GM23338 (cell line): ENCODE data around the gene ICA1L. TPM values are rescaled to one million over a fixed set of nuclear protein-coding genes. Genes with fewer than 3 reads are reported as not detected.

Experiments used
- ATAC-seq: fragments of 200-7000 bp; cut with Tn5 transposase; 3 replicates; pipeline ENCODE4 v1.9.1; 2020
- DNase-seq: peaks from one replicate; pipeline ENCODE4 v3.0.0-alpha.2; 2015; ENCODE audit warnings: low spot score
- H2AFZ ChIP-seq: fragments of 200-600 bp; sonication (generic); 2 replicates; pipeline ENCODE4 v1.8.0; 2016; ENCODE audit warnings: antibody characterized with exemption, mild to moderate bottlenecking, moderate library complexity
- H3F3A ChIP-seq: fragments of 200-600 bp; sonication (generic); replicated peaks from 2 replicates; pipeline ENCODE4 v1.8.0; 2017; ENCODE audit warnings: antibody characterized with exemption, mixed run types, low read depth
- H3K27ac ChIP-seq: fragments of 200-600 bp; sonication (generic); 2 replicates; pipeline ENCODE4 v1.6.1; 2016; ENCODE audit warnings: low read depth
- H3K27me3 ChIP-seq: fragments of 200-600 bp; sonication (generic); 2 replicates; pipeline ENCODE4 v1.8.0; 2016; ENCODE audit warnings: mild to moderate bottlenecking, mixed run types, moderate library complexity; ENCODE audit not compliant: insufficient read depth
- H3K36me3 ChIP-seq: fragments of 200-600 bp; sonication (generic); 2 replicates; pipeline ENCODE4 v1.8.0; 2016; ENCODE audit warnings: mild to moderate bottlenecking; ENCODE audit not compliant: insufficient read depth
- H3K4me1 ChIP-seq: fragments of 200-600 bp; sonication (generic); 2 replicates; pipeline ENCODE4 v1.8.0; 2016; ENCODE audit warnings: mild to moderate bottlenecking, moderate library complexity; ENCODE audit not compliant: insufficient read depth
- H3K4me2 ChIP-seq: fragments of 200-600 bp; sonication (generic); 2 replicates; pipeline ENCODE4 v1.7.1; 2017; ENCODE audit warnings: mixed run types
- H3K4me3 ChIP-seq: fragments of 200-600 bp; sonication (generic); 2 replicates; pipeline ENCODE4 v1.6.1; 2016; ENCODE audit warnings: mixed run types
- H3K79me2 ChIP-seq: fragments of 200-600 bp; sonication (generic); replicated peaks from 2 replicates; pipeline ENCODE4 v1.8.0; 2017; ENCODE audit warnings: mild to moderate bottlenecking; ENCODE audit not compliant: insufficient read depth
- H3K9me2 ChIP-seq: fragments of 200-600 bp; sonication (generic); 2 replicates; pipeline ENCODE4 v1.8.0; 2017; ENCODE audit not compliant: insufficient read depth
- H4K20me1 ChIP-seq: fragments of 200-600 bp; sonication (generic); replicated peaks from 2 replicates; pipeline ENCODE4 v1.8.0; 2017; ENCODE audit warnings: mild to moderate bottlenecking; ENCODE audit not compliant: insufficient read depth
- H3K27ac Mint-ChIP-seq: 2 replicates; pipeline ENCODE4 v1.8.0; 2020; ENCODE audit warnings: inconsistent platforms, mild to moderate bottlenecking, moderate library complexity, mixed read lengths
- H3K27me3 Mint-ChIP-seq: 3 replicates; pipeline ENCODE4 v1.8.0; 2022; ENCODE audit warnings: low read depth, mild to moderate bottlenecking, moderate library complexity, mixed read lengths, inconsistent platforms; ENCODE audit not compliant: insufficient read depth, poor library complexity
- H3K36me3 Mint-ChIP-seq: 3 replicates; pipeline ENCODE4 v1.8.0; 2021; ENCODE audit warnings: low read depth, mild to moderate bottlenecking, inconsistent platforms, moderate library complexity, mixed read lengths
- H3K4me1 Mint-ChIP-seq: 3 replicates; pipeline ENCODE4 v1.8.0; 2020; ENCODE audit warnings: mild to moderate bottlenecking, inconsistent platforms, mixed read lengths
- H3K4me3 Mint-ChIP-seq: 3 replicates; pipeline ENCODE4 v1.8.0; 2021; ENCODE audit warnings: moderate library complexity, mild to moderate bottlenecking, inconsistent platforms, mixed read lengths
- H3K9me3 Mint-ChIP-seq: 3 replicates; pipeline ENCODE4 v1.8.0; 2020; ENCODE audit warnings: moderate library complexity, mild to moderate bottlenecking, inconsistent platforms, mixed read lengths
- EZH2 ChIP-seq: fragments of 200-600 bp; sonication (generic); IDR thresholded peaks from one replicate; pipeline ENCODE4 v1.8.0; 2017; ENCODE audit warnings: antibody characterized with exemption, mild to moderate bottlenecking, low read depth; ENCODE audit not compliant: unreplicated experiment
- NANOG ChIP-seq: IDR thresholded peaks from 2 replicates; pipeline ENCODE4 v1.6.1; 2016; ENCODE audit warnings: antibody characterized with exemption, borderline replicate concordance
- POLR2AphosphoS5 ChIP-seq: IDR thresholded peaks from 2 replicates; pipeline ENCODE4 v1.6.1; 2016; ENCODE audit warnings: antibody characterized with exemption, low read depth
- STAT1 ChIP-seq: IDR thresholded peaks from one replicate; pipeline ENCODE4 v1.6.1; 2016; ENCODE audit warnings: antibody characterized with exemption; ENCODE audit not compliant: unreplicated experiment
- ZNF331 ChIP-seq: fragments of 250-450 bp; sonication (Bioruptor Pico); IDR thresholded peaks from 2 replicates; pipeline ENCODE4 v1.5.0; 2020; ENCODE audit warnings: low read depth, mild to moderate bottlenecking, moderate library complexity
- polyA plus RNA-seq: library from polyadenylated mRNA; unstranded; fragments of >200 nt; fragmentation: Nextera tagmentation; extraction: Ambion mirVana; gene quantifications from 2 replicates; pipeline ENCODE4 v1.2.1, GENCODE V29; 2016
- total RNA-seq: library from RNA; depleted of rRNA; stranded (reverse); fragments of >200 nt; shearing (Covaris generic); gene quantifications from 2 replicates; pipeline ENCODE4 v1.2.3, GENCODE V29; 2014
- TF ChIP-seq, protein P1 (sequence below): fragments of 250-450 bp; sonication (Bioruptor Pico); IDR thresholded peaks from 2 replicates; pipeline ENCODE4 v1.5.0; 2020; ENCODE audit warnings: mild to moderate bottlenecking, moderate library complexity
- TF ChIP-seq, protein P2 (sequence below): IDR thresholded peaks from 2 replicates; pipeline ENCODE4 v1.6.1; 2016; ENCODE audit warnings: antibody characterized with exemption
- TF ChIP-seq, protein P3 (sequence below), 2 experiments: fragments of 200-600 bp in 1 of 2; sonication (generic) in 1 of 2; conservative IDR thresholded peaks; 2 replicates each; pipeline versions ENCODE4 v1.5.1 to v1.6.1; 2016 to 2017; ENCODE audit warnings: antibody characterized with exemption in 2 of 2, low read depth in 2 of 2, mild to moderate bottlenecking in 2 of 2, moderate library complexity in 1 of 2

Gene ICA1L
- total and polyA plus RNA-seq, 2 experiments from 2014 or later: 1.6 to 7.2 TPM

DNA sequence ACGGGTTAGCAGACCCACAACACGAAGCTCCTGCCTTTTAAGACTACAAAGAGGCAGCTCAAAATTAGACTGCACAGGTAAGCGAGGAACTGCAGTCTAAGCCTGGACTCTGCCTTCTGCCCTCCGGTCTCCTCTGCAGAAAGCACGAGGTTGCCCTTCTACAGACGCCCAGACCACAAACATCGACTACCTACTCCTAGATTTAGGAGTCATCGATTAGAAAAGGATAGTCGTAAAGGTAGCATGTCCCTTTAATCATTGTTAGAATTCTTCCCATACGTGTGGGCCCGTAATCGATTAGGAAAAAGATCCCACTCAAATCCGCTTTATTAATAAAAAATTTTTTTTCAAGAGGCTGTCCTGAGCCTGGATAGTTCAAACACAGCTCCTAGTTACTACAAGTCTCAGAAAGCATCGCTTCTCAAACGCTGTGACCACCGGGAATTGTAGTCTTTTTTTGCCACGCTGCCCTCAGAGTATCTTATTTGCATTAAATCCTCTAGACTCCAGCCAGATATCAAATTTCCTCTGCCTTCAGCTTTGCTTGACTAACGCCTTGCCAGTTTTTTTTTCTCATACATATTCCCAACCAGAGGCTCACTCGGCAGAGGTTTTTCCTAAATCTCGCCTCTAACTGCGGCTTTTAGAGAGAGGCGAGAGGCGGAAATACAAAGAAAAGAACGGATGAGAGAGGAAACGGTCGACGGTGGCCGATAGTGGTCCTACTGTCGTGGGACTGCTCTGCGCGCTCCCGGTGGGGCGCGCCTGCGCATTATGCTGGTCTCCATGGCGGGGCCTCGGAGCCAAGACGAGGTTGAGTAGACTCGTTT is 40.2 kb upstream of the ICA1L start, which contains the start of the genes CARF and WDR12:
CARF (plus strand) TSS at position 764 of the 830 bp plus-strand sequence. CDS start 29,628 bp downstream, outside the sequence.
WDR12 (minus strand) TSS at position 162 of the 830 bp plus-strand sequence. CDS start 197 bp downstream, outside the sequence.
- Mint-ChIP-seq H3K36me3 (peaks cover 27% of the 10 kb centered on the region), H3K9me3 (peaks cover 3% of the 10 kb centered on the region; the same call in 1 of the 3 replicates)
- H3K79me2 ChIP-seq: peaks cover 47% of the 10 kb centered on the region

More for the DNA sequence above, 40.2 kb upstream of the ICA1L start, which contains the start of the genes CARF and WDR12:
- H4K20me1 ChIP-seq: peaks cover 15% of the 10 kb centered on the region; the same call in 1 of the 2 replicates
- H3K27ac ChIP-seq: peak within 1 kb of the TSS; percentile 93
- ATAC-seq (peak; percentile 88), DNase-seq (peak; percentile 97)
- H3K36me3 ChIP-seq: peaks cover 3% of the 10 kb centered on the region; the same call in 1 of the 2 replicates
- H3K4me3 ChIP-seq: peak within 1 kb of the TSS; percentile 78
- Mint-ChIP-seq H3K4me1 (peaks cover 5% of the 10 kb centered on the region; the same call in 2 of the 3 replicates), H3K27ac (peak within 1 kb of the TSS; percentile 99), H3K4me3 (peak within 1 kb of the TSS; percentile 100), H3K27me3 (no peaks in the 10 kb centered on the region)
- H3K4me1 ChIP-seq: no peaks in the 10 kb centered on the region
- H2AFZ ChIP-seq: peak within 1 kb of the TSS; percentile 85
- peak within 1 kb of the TSS; percentile 93 for H3K4me2 ChIP-seq
- H3K9me2 ChIP-seq: no peaks in the 10 kb centered on the region
- TF ChIP-seq EZH2: no peak
- TF ChIP-seq, protein P1, sequence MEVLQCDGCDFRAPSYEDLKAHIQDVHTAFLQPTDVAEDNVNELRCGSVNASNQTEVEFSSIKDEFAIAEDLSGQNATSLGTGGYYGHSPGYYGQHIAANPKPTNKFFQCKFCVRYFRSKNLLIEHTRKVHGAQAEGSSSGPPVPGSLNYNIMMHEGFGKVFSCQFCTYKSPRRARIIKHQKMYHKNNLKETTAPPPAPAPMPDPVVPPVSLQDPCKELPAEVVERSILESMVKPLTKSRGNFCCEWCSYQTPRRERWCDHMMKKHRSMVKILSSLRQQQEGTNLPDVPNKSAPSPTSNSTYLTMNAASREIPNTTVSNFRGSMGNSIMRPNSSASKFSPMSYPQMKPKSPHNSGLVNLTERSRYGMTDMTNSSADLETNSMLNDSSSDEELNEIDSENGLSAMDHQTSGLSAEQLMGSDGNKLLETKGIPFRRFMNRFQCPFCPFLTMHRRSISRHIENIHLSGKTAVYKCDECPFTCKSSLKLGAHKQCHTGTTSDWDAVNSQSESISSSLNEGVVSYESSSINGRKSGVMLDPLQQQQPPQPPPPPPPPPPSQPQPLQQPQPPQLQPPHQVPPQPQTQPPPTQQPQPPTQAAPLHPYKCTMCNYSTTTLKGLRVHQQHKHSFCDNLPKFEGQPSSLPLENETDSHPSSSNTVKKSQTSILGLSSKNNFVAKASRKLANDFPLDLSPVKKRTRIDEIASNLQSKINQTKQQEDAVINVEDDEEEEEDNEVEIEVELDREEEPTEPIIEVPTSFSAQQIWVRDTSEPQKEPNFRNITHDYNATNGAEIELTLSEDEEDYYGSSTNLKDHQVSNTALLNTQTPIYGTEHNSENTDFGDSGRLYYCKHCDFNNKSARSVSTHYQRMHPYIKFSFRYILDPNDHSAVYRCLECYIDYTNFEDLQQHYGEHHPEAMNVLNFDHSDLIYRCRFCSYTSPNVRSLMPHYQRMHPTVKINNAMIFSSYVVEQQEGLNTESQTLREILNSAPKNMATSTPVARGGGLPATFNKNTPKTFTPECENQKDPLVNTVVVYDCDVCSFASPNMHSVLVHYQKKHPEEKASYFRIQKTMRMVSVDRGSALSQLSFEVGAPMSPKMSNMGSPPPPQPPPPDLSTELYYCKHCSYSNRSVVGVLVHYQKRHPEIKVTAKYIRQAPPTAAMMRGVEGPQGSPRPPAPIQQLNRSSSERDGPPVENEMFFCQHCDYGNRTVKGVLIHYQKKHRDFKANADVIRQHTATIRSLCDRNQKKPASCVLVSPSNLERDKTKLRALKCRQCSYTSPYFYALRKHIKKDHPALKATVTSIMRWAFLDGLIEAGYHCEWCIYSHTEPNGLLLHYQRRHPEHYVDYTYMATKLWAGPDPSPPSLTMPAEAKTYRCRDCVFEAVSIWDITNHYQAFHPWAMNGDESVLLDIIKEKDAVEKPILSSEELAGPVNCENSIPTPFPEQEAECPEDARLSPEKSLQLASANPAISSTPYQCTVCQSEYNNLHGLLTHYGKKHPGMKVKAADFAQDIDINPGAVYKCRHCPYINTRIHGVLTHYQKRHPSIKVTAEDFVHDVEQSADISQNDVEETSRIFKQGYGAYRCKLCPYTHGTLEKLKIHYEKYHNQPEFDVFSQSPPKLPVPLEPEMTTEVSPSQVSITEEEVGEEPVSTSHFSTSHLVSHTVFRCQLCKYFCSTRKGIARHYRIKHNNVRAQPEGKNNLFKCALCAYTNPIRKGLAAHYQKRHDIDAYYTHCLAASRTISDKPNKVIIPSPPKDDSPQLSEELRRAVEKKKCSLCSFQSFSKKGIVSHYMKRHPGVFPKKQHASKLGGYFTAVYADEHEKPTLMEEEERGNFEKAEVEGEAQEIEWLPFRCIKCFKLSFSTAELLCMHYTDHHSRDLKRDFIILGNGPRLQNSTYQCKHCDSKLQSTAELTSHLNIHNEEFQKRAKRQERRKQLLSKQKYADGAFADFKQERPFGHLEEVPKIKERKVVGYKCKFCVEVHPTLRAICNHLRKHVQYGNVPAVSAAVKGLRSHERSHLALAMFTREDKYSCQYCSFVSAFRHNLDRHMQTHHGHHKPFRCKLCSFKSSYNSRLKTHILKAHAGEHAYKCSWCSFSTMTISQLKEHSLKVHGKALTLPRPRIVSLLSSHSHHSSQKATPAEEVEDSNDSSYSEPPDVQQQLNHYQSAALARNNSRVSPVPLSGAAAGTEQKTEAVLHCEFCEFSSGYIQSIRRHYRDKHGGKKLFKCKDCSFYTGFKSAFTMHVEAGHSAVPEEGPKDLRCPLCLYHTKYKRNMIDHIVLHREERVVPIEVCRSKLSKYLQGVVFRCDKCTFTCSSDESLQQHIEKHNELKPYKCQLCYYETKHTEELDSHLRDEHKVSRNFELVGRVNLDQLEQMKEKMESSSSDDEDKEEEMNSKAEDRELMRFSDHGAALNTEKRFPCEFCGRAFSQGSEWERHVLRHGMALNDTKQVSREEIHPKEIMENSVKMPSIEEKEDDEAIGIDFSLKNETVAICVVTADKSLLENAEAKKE (CRISPR knock-in tag): no peak
- TF ChIP-seq, protein P2, sequence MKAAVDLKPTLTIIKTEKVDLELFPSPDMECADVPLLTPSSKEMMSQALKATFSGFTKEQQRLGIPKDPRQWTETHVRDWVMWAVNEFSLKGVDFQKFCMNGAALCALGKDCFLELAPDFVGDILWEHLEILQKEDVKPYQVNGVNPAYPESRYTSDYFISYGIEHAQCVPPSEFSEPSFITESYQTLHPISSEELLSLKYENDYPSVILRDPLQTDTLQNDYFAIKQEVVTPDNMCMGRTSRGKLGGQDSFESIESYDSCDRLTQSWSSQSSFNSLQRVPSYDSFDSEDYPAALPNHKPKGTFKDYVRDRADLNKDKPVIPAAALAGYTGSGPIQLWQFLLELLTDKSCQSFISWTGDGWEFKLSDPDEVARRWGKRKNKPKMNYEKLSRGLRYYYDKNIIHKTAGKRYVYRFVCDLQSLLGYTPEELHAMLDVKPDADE: peak; percentile 84
- no peak for TF ChIP-seq NANOG
- no peak for TF ChIP-seq STAT1
- TF ChIP-seq POLR2AphosphoS5: peak; percentile 93
- TF ChIP-seq, protein P3, sequence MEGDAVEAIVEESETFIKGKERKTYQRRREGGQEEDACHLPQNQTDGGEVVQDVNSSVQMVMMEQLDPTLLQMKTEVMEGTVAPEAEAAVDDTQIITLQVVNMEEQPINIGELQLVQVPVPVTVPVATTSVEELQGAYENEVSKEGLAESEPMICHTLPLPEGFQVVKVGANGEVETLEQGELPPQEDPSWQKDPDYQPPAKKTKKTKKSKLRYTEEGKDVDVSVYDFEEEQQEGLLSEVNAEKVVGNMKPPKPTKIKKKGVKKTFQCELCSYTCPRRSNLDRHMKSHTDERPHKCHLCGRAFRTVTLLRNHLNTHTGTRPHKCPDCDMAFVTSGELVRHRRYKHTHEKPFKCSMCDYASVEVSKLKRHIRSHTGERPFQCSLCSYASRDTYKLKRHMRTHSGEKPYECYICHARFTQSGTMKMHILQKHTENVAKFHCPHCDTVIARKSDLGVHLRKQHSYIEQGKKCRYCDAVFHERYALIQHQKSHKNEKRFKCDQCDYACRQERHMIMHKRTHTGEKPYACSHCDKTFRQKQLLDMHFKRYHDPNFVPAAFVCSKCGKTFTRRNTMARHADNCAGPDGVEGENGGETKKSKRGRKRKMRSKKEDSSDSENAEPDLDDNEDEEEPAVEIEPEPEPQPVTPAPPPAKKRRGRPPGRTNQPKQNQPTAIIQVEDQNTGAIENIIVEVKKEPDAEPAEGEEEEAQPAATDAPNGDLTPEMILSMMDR (conservative IDR thresholded peaks at IDR 0.05; ENCODE audit: low read depth in 2 of 2): no peak
- no peak for TF ChIP-seq ZNF331 (CRISPR knock-in tag)
- H3F3A ChIP-seq: no peaks in the 10 kb centered on the region
- no peaks in the 10 kb centered on the region for H3K27me3 ChIP-seq
